ENCODE measurements around the gene GRIN1. TPM values are rescaled to one million over a fixed set of nuclear protein-coding genes. Genes with fewer than 3 reads are reported as not detected.
A peak's percentile ranks its signal among the peaks of the same experiment; 100 is the strongest.

Gene GRIN1
- total RNA-seq, 2 experiments from 2014 or later, result 0.06 to 0.15 TPM

GRCh38 chr9:137158625-137159024 is 19.7 kb downstream of the GRIN1 start:
- no peaks in the 10 kb centered on the region for H3K9me3 ChIP-seq (ENCODE audit: low read length)
- intact Hi-C loops (cut with micrococcal nuclease; ENCODE audit: unreplicated experiment), result loop anchor here (10.0 kb wide), 1 partner anchor 614 kb away; the partner anchor contains the start of gene NOTCH1
- peak overlapping the region; percentile 23 for H3K4me2 ChIP-seq (ENCODE audit: low read length)
- no peak overlapping the region for H3K27ac ChIP-seq (ENCODE audit: low read depth, low read length, poor library complexity, severe bottlenecking)
- H3K36me3 ChIP-seq (ENCODE audit: insufficient read depth, low read length), result no peaks in the 10 kb centered on the region
- ChIA-PET POLR2A (interaction anchor here (0.8 kb wide), 1 partner anchor 8 kb away, joined by 5 read pairs; no protein-coding TSS in a partner anchor), CTCF (ENCODE audit: unreplicated experiment) (no interaction called here)
- H3K4me1 ChIP-seq (ENCODE audit: insufficient read depth, low read length, poor library complexity, severe bottlenecking), result peaks cover 30% of the 10 kb centered on the region
- H3K4me3 ChIP-seq (ENCODE audit: low read depth, low read length, poor library complexity, severe bottlenecking), result no peak overlapping the region
- DNase-seq (ENCODE audit: low spot score), result no peak
- no peaks in the 10 kb centered on the region for H3K9me2 ChIP-seq (ENCODE audit: insufficient read depth, low read length)
- BruUV-seq (replicated peaks), result no TSS peak
- no peak for TF ChIP-seq CTCF (conservative IDR thresholded peaks at IDR 0.05; ENCODE audit: low read length)
- no peak overlapping the region for H2AFZ ChIP-seq (ENCODE audit: low read length)
- H3K79me2 ChIP-seq (ENCODE audit: insufficient read depth, low read depth, low read length), result no peaks in the 10 kb centered on the region
- H4K20me1 ChIP-seq (ENCODE audit: insufficient read depth, low read length), result no peaks in the 10 kb centered on the region

GRCh38 chr9:137159105-137160053 is 20.4 kb downstream of the GRIN1 start:
- H3K27ac ChIP-seq (ENCODE audit: low read depth, low read length, poor library complexity, severe bottlenecking), result no peak overlapping the region
- TF ChIP-seq EZH2phosphoT487 (IDR thresholded peaks at IDR 0.05; ENCODE audit: borderline replicate concordance, low read depth, low read length) (no peak), CTCF (conservative IDR thresholded peaks at IDR 0.05; ENCODE audit: low read length) (no peak)
- H2AFZ ChIP-seq (ENCODE audit: low read length), result no peak overlapping the region
- no peaks in the 10 kb centered on the region for H4K20me1 ChIP-seq (ENCODE audit: insufficient read depth, low read length)
- ChIA-PET POLR2A (interaction anchor here (0.8 kb wide), 1 partner anchor 9 kb away, joined by 5 read pairs; no protein-coding TSS in a partner anchor), CTCF (ENCODE audit: unreplicated experiment) (no interaction called here)
- H3K4me3 ChIP-seq (ENCODE audit: low read depth, low read length, poor library complexity, severe bottlenecking), result no peak overlapping the region
- no TSS peak for BruUV-seq (replicated peaks)
- H3K4me1 ChIP-seq (ENCODE audit: insufficient read depth, low read length, poor library complexity, severe bottlenecking), result peaks cover 30% of the 10 kb centered on the region
- no peaks in the 10 kb centered on the region for H3K36me3 ChIP-seq (ENCODE audit: insufficient read depth, low read length)
- DNase-seq (ENCODE audit: low spot score), result no peak
- intact Hi-C loops (cut with micrococcal nuclease; ENCODE audit: unreplicated experiment), result loop anchor here (10.0 kb wide), 1 partner anchor 615 kb away; the partner anchor contains the start of gene NOTCH1
- H3K9me2 ChIP-seq (ENCODE audit: insufficient read depth, low read length), result no peaks in the 10 kb centered on the region
- no peaks in the 10 kb centered on the region for H3K9me3 ChIP-seq (ENCODE audit: low read length)
- H3K4me2 ChIP-seq (ENCODE audit: low read length), result 0 out of 2 replicates have a peak overlapping the region, but pooled peaks have one; percentile 23
- no peaks in the 10 kb centered on the region for H3K79me2 ChIP-seq (ENCODE audit: insufficient read depth, low read depth, low read length)

GRCh38 chr9:137160054-137160425 is 21.1 kb downstream of the GRIN1 start:
- no peak for DNase-seq (ENCODE audit: low spot score)
- Histone ChIP-seq H3K79me2 (ENCODE audit: insufficient read depth, low read depth, low read length) (no peaks in the 10 kb centered on the region), H3K27ac (ENCODE audit: low read depth, low read length, poor library complexity, severe bottlenecking) (no peak overlapping the region), H3K4me1 (ENCODE audit: insufficient read depth, low read length, poor library complexity, severe bottlenecking) (peaks cover 30% of the 10 kb centered on the region), H3K4me2 (ENCODE audit: low read length) (no peak overlapping the region), H3K36me3 (ENCODE audit: insufficient read depth, low read length) (no peaks in the 10 kb centered on the region), H2AFZ (ENCODE audit: low read length) (no peak overlapping the region), H3K9me2 (ENCODE audit: insufficient read depth, low read length) (no peaks in the 10 kb centered on the region), H3K9me3 (ENCODE audit: low read length) (no peaks in the 10 kb centered on the region), H3K4me3 (ENCODE audit: low read depth, low read length, poor library complexity, severe bottlenecking) (no peak overlapping the region), H4K20me1 (ENCODE audit: insufficient read depth, low read length) (no peaks in the 10 kb centered on the region)
- ChIA-PET POLR2A (interaction anchor here (0.6 to 0.7 kb wide), 2 partner anchors 62 to 173 kb away, joined by 3 read pairs; no protein-coding TSS in a partner anchor), CTCF (ENCODE audit: unreplicated experiment) (no interaction called here)
- TF ChIP-seq CTCF (conservative IDR thresholded peaks at IDR 0.05; ENCODE audit: low read length), result no peak
- TF ChIP-seq EZH2phosphoT487 (IDR thresholded peaks at IDR 0.05; ENCODE audit: borderline replicate concordance, low read depth, low read length), result no peak
- intact Hi-C loops (cut with micrococcal nuclease; ENCODE audit: unreplicated experiment), result no loop called here
- BruUV-seq (replicated peaks), result no TSS peak
